Retina (tissue), 1 donor: ENCODE measurements around the gene KDM3B.
"Not testable (repeated sequence)": the region's sequence is repeated elsewhere in the genome, so short reads cannot be mapped to it uniquely, and the experiment has no call there.

Experiments
- DNase-seq: peaks from one replicate; pipeline ENCODE4 v3.0.0-alpha.2; 2016

KDM3B gene

GRCh38 chr5:138468133-138468965, 115.9 kb downstream of the KDM3B start:
- DNase-seq, result no peak

GRCh38 chr5:138468966-138469539, 116.6 kb downstream of the KDM3B start:
- DNase-seq, result no peak

- no peak for DNase-seq
These were observed 117.2 kb downstream of the KDM3B start for GRCh38 chr5:138469540-138470321.

- no peak for DNase-seq
These were observed 118.0 kb downstream of the KDM3B start for GRCh38 chr5:138470322-138471051.

GRCh38 chr5:138471052-138471361, 118.5 kb downstream of the KDM3B start:
- no peak for DNase-seq

GRCh38 chr5:138472353-138472752, 119.9 kb downstream of the KDM3B start:
- no peak for DNase-seq

GRCh38 chr5:138473151-138473550, 120.7 kb downstream of the KDM3B start:
- not testable (repeated sequence) for DNase-seq

GRCh38 chr5:138476918-138477317, 124.4 kb downstream of the KDM3B start:
- no peak for DNase-seq

GRCh38 chr5:138482638-138483037, 130.2 kb downstream of the KDM3B start:
- DNase-seq, result no peak
